GM23338 (cell line): ENCODE measurements around the gene GTF2H1. TPM values are rescaled to one million over a fixed set of nuclear protein-coding genes. Genes with fewer than 3 reads are reported as not detected.

ENCODE experiments used
- ATAC-seq: fragments of 200-7000 bp; cut with Tn5 transposase; 3 replicates; pipeline ENCODE4 v1.9.1; 2020
- DNase-seq: peaks from one replicate; pipeline ENCODE4 v3.0.0-alpha.2; 2015; ENCODE audit warnings: low spot score
- H2AFZ ChIP-seq: fragments of 200-600 bp; sonication (generic); 2 replicates; pipeline ENCODE4 v1.8.0; 2016; ENCODE audit warnings: antibody characterized with exemption, mild to moderate bottlenecking, moderate library complexity
- H3F3A ChIP-seq: fragments of 200-600 bp; sonication (generic); replicated peaks from 2 replicates; pipeline ENCODE4 v1.8.0; 2017; ENCODE audit warnings: antibody characterized with exemption, mixed run types, low read depth
- H3K27ac ChIP-seq: fragments of 200-600 bp; sonication (generic); 2 replicates; pipeline ENCODE4 v1.6.1; 2016; ENCODE audit warnings: low read depth
- H3K27me3 ChIP-seq: fragments of 200-600 bp; sonication (generic); 2 replicates; pipeline ENCODE4 v1.8.0; 2016; ENCODE audit warnings: mild to moderate bottlenecking, mixed run types, moderate library complexity; ENCODE audit not compliant: insufficient read depth
- H3K36me3 ChIP-seq: fragments of 200-600 bp; sonication (generic); 2 replicates; pipeline ENCODE4 v1.8.0; 2016; ENCODE audit warnings: mild to moderate bottlenecking; ENCODE audit not compliant: insufficient read depth
- H3K4me1 ChIP-seq: fragments of 200-600 bp; sonication (generic); 2 replicates; pipeline ENCODE4 v1.8.0; 2016; ENCODE audit warnings: mild to moderate bottlenecking, moderate library complexity; ENCODE audit not compliant: insufficient read depth
- H3K4me2 ChIP-seq: fragments of 200-600 bp; sonication (generic); 2 replicates; pipeline ENCODE4 v1.7.1; 2017; ENCODE audit warnings: mixed run types
- H3K4me3 ChIP-seq: fragments of 200-600 bp; sonication (generic); 2 replicates; pipeline ENCODE4 v1.6.1; 2016; ENCODE audit warnings: mixed run types
- H3K79me2 ChIP-seq: fragments of 200-600 bp; sonication (generic); replicated peaks from 2 replicates; pipeline ENCODE4 v1.8.0; 2017; ENCODE audit warnings: mild to moderate bottlenecking; ENCODE audit not compliant: insufficient read depth
- H3K9me2 ChIP-seq: fragments of 200-600 bp; sonication (generic); 2 replicates; pipeline ENCODE4 v1.8.0; 2017; ENCODE audit not compliant: insufficient read depth
- H4K20me1 ChIP-seq: fragments of 200-600 bp; sonication (generic); replicated peaks from 2 replicates; pipeline ENCODE4 v1.8.0; 2017; ENCODE audit warnings: mild to moderate bottlenecking; ENCODE audit not compliant: insufficient read depth
- H3K27ac Mint-ChIP-seq: 2 replicates; pipeline ENCODE4 v1.8.0; 2020; ENCODE audit warnings: inconsistent platforms, mild to moderate bottlenecking, moderate library complexity, mixed read lengths
- H3K27me3 Mint-ChIP-seq: 3 replicates; pipeline ENCODE4 v1.8.0; 2022; ENCODE audit warnings: low read depth, mild to moderate bottlenecking, moderate library complexity, mixed read lengths, inconsistent platforms; ENCODE audit not compliant: insufficient read depth, poor library complexity
- H3K36me3 Mint-ChIP-seq: 3 replicates; pipeline ENCODE4 v1.8.0; 2021; ENCODE audit warnings: low read depth, mild to moderate bottlenecking, inconsistent platforms, moderate library complexity, mixed read lengths
- H3K4me1 Mint-ChIP-seq: 3 replicates; pipeline ENCODE4 v1.8.0; 2020; ENCODE audit warnings: mild to moderate bottlenecking, inconsistent platforms, mixed read lengths
- H3K4me3 Mint-ChIP-seq: 3 replicates; pipeline ENCODE4 v1.8.0; 2021; ENCODE audit warnings: moderate library complexity, mild to moderate bottlenecking, inconsistent platforms, mixed read lengths
- H3K9me3 Mint-ChIP-seq: 3 replicates; pipeline ENCODE4 v1.8.0; 2020; ENCODE audit warnings: moderate library complexity, mild to moderate bottlenecking, inconsistent platforms, mixed read lengths
- CREB1 ChIP-seq: fragments of 250-450 bp; sonication (Bioruptor Pico); IDR thresholded peaks from 2 replicates; pipeline ENCODE4 v1.5.0; 2020; ENCODE audit warnings: low read depth, mild to moderate bottlenecking, moderate library complexity
- EZH2 ChIP-seq: fragments of 200-600 bp; sonication (generic); IDR thresholded peaks from one replicate; pipeline ENCODE4 v1.8.0; 2017; ENCODE audit warnings: antibody characterized with exemption, mild to moderate bottlenecking, low read depth; ENCODE audit not compliant: unreplicated experiment
- EZH2phosphoT487 ChIP-seq: fragments of 200-600 bp; sonication (generic); IDR thresholded peaks from one replicate; pipeline ENCODE4 v1.8.1; 2018; ENCODE audit warnings: antibody characterized with exemption; ENCODE audit not compliant: unreplicated experiment
- JUNB ChIP-seq: IDR thresholded peaks from one replicate; pipeline ENCODE4 v1.6.1; 2016; ENCODE audit warnings: antibody characterized with exemption; ENCODE audit not compliant: unreplicated experiment
- NANOG ChIP-seq: IDR thresholded peaks from 2 replicates; pipeline ENCODE4 v1.6.1; 2016; ENCODE audit warnings: antibody characterized with exemption, borderline replicate concordance
- POLR2AphosphoS5 ChIP-seq: IDR thresholded peaks from 2 replicates; pipeline ENCODE4 v1.6.1; 2016; ENCODE audit warnings: antibody characterized with exemption, low read depth
- STAT1 ChIP-seq: IDR thresholded peaks from one replicate; pipeline ENCODE4 v1.6.1; 2016; ENCODE audit warnings: antibody characterized with exemption; ENCODE audit not compliant: unreplicated experiment
- ZNF331 ChIP-seq: fragments of 250-450 bp; sonication (Bioruptor Pico); IDR thresholded peaks from 2 replicates; pipeline ENCODE4 v1.5.0; 2020; ENCODE audit warnings: low read depth, mild to moderate bottlenecking, moderate library complexity
- polyA plus RNA-seq: library from polyadenylated mRNA; unstranded; fragments of >200 nt; fragmentation: Nextera tagmentation; extraction: Ambion mirVana; gene quantifications from 2 replicates; pipeline ENCODE4 v1.2.1, GENCODE V29; 2016
- total RNA-seq: library from RNA; depleted of rRNA; stranded (reverse); fragments of >200 nt; shearing (Covaris generic); gene quantifications from 2 replicates; pipeline ENCODE4 v1.2.3, GENCODE V29; 2014
- TF ChIP-seq, protein P1 (sequence below): IDR thresholded peaks from one replicate; pipeline ENCODE4 v1.6.1; 2018; ENCODE audit warnings: antibody characterized with exemption; ENCODE audit not compliant: unreplicated experiment
- TF ChIP-seq, protein P2 (sequence below), 2 experiments: fragments of 200-600 bp in 1 of 2; sonication (generic) in 1 of 2; conservative IDR thresholded peaks; 2 replicates each; pipeline versions ENCODE4 v1.5.1 to v1.6.1; 2016 to 2017; ENCODE audit warnings: antibody characterized with exemption in 2 of 2, low read depth in 2 of 2, mild to moderate bottlenecking in 2 of 2, moderate library complexity in 1 of 2
- TF ChIP-seq, protein P3 (sequence below): fragments of 250-450 bp; sonication (Bioruptor Pico); IDR thresholded peaks from 2 replicates; pipeline ENCODE4 v1.5.0; 2020; ENCODE audit warnings: mild to moderate bottlenecking, moderate library complexity
- TF ChIP-seq, protein P4 (sequence below): IDR thresholded peaks from 2 replicates; pipeline ENCODE4 v1.6.1; 2016; ENCODE audit warnings: antibody characterized with exemption

GTF2H1 gene
- total and polyA plus RNA-seq, 2 experiments from 2014 or later: 16.5 to 43.6 TPM

DNA sequence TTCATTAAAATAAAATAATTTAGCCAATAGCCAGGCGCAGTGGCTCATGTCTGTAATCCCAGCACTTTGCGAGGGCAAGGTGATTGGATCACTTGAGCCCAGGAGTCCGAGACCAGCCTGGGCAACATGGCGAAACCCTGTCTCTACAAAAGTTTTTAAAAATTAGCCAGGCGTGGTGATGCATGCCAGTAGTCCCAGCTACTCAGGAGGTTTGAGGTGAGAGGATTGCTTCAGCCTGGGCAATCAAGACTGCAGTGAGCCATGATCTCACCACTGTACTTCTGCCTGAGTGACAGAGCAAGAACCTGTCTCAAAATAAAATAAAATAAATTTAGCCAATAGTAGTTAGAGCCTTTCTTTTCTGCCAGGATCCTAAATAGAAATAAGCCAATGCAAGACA is 12.7 kb upstream of the GTF2H1 start:
- Histone ChIP-seq H3K4me2 (no peak overlapping the region), H3K36me3 (peaks cover 46% of the 10 kb centered on the region), H2AFZ (no peak overlapping the region), H3K4me1 (no peaks in the 10 kb centered on the region), H3K4me3 (no peak overlapping the region), H3F3A (no peaks in the 10 kb centered on the region), H3K9me2 (no peaks in the 10 kb centered on the region), H3K27me3 (no peaks in the 10 kb centered on the region), H4K20me1 (no peaks in the 10 kb centered on the region; the same call in none of the 2 replicates), H3K27ac (no peak overlapping the region), H3K79me2 (peaks cover 23% of the 10 kb centered on the region)
- no peak for TF ChIP-seq JUNB
- no peak for TF ChIP-seq STAT1
- TF ChIP-seq, protein P1, sequence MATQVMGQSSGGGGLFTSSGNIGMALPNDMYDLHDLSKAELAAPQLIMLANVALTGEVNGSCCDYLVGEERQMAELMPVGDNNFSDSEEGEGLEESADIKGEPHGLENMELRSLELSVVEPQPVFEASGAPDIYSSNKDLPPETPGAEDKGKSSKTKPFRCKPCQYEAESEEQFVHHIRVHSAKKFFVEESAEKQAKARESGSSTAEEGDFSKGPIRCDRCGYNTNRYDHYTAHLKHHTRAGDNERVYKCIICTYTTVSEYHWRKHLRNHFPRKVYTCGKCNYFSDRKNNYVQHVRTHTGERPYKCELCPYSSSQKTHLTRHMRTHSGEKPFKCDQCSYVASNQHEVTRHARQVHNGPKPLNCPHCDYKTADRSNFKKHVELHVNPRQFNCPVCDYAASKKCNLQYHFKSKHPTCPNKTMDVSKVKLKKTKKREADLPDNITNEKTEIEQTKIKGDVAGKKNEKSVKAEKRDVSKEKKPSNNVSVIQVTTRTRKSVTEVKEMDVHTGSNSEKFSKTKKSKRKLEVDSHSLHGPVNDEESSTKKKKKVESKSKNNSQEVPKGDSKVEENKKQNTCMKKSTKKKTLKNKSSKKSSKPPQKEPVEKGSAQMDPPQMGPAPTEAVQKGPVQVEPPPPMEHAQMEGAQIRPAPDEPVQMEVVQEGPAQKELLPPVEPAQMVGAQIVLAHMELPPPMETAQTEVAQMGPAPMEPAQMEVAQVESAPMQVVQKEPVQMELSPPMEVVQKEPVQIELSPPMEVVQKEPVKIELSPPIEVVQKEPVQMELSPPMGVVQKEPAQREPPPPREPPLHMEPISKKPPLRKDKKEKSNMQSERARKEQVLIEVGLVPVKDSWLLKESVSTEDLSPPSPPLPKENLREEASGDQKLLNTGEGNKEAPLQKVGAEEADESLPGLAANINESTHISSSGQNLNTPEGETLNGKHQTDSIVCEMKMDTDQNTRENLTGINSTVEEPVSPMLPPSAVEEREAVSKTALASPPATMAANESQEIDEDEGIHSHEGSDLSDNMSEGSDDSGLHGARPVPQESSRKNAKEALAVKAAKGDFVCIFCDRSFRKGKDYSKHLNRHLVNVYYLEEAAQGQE: no peak
- TF ChIP-seq, protein P2, sequence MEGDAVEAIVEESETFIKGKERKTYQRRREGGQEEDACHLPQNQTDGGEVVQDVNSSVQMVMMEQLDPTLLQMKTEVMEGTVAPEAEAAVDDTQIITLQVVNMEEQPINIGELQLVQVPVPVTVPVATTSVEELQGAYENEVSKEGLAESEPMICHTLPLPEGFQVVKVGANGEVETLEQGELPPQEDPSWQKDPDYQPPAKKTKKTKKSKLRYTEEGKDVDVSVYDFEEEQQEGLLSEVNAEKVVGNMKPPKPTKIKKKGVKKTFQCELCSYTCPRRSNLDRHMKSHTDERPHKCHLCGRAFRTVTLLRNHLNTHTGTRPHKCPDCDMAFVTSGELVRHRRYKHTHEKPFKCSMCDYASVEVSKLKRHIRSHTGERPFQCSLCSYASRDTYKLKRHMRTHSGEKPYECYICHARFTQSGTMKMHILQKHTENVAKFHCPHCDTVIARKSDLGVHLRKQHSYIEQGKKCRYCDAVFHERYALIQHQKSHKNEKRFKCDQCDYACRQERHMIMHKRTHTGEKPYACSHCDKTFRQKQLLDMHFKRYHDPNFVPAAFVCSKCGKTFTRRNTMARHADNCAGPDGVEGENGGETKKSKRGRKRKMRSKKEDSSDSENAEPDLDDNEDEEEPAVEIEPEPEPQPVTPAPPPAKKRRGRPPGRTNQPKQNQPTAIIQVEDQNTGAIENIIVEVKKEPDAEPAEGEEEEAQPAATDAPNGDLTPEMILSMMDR (conservative IDR thresholded peaks at IDR 0.05; ENCODE audit: low read depth in 2 of 2): no peak
- no peak for TF ChIP-seq NANOG
- no peak for TF ChIP-seq POLR2AphosphoS5
- TF ChIP-seq EZH2phosphoT487: no peak
- TF ChIP-seq EZH2: no peak
- TF ChIP-seq, protein P3, sequence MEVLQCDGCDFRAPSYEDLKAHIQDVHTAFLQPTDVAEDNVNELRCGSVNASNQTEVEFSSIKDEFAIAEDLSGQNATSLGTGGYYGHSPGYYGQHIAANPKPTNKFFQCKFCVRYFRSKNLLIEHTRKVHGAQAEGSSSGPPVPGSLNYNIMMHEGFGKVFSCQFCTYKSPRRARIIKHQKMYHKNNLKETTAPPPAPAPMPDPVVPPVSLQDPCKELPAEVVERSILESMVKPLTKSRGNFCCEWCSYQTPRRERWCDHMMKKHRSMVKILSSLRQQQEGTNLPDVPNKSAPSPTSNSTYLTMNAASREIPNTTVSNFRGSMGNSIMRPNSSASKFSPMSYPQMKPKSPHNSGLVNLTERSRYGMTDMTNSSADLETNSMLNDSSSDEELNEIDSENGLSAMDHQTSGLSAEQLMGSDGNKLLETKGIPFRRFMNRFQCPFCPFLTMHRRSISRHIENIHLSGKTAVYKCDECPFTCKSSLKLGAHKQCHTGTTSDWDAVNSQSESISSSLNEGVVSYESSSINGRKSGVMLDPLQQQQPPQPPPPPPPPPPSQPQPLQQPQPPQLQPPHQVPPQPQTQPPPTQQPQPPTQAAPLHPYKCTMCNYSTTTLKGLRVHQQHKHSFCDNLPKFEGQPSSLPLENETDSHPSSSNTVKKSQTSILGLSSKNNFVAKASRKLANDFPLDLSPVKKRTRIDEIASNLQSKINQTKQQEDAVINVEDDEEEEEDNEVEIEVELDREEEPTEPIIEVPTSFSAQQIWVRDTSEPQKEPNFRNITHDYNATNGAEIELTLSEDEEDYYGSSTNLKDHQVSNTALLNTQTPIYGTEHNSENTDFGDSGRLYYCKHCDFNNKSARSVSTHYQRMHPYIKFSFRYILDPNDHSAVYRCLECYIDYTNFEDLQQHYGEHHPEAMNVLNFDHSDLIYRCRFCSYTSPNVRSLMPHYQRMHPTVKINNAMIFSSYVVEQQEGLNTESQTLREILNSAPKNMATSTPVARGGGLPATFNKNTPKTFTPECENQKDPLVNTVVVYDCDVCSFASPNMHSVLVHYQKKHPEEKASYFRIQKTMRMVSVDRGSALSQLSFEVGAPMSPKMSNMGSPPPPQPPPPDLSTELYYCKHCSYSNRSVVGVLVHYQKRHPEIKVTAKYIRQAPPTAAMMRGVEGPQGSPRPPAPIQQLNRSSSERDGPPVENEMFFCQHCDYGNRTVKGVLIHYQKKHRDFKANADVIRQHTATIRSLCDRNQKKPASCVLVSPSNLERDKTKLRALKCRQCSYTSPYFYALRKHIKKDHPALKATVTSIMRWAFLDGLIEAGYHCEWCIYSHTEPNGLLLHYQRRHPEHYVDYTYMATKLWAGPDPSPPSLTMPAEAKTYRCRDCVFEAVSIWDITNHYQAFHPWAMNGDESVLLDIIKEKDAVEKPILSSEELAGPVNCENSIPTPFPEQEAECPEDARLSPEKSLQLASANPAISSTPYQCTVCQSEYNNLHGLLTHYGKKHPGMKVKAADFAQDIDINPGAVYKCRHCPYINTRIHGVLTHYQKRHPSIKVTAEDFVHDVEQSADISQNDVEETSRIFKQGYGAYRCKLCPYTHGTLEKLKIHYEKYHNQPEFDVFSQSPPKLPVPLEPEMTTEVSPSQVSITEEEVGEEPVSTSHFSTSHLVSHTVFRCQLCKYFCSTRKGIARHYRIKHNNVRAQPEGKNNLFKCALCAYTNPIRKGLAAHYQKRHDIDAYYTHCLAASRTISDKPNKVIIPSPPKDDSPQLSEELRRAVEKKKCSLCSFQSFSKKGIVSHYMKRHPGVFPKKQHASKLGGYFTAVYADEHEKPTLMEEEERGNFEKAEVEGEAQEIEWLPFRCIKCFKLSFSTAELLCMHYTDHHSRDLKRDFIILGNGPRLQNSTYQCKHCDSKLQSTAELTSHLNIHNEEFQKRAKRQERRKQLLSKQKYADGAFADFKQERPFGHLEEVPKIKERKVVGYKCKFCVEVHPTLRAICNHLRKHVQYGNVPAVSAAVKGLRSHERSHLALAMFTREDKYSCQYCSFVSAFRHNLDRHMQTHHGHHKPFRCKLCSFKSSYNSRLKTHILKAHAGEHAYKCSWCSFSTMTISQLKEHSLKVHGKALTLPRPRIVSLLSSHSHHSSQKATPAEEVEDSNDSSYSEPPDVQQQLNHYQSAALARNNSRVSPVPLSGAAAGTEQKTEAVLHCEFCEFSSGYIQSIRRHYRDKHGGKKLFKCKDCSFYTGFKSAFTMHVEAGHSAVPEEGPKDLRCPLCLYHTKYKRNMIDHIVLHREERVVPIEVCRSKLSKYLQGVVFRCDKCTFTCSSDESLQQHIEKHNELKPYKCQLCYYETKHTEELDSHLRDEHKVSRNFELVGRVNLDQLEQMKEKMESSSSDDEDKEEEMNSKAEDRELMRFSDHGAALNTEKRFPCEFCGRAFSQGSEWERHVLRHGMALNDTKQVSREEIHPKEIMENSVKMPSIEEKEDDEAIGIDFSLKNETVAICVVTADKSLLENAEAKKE (CRISPR knock-in tag): no peak
- TF ChIP-seq, protein P4, sequence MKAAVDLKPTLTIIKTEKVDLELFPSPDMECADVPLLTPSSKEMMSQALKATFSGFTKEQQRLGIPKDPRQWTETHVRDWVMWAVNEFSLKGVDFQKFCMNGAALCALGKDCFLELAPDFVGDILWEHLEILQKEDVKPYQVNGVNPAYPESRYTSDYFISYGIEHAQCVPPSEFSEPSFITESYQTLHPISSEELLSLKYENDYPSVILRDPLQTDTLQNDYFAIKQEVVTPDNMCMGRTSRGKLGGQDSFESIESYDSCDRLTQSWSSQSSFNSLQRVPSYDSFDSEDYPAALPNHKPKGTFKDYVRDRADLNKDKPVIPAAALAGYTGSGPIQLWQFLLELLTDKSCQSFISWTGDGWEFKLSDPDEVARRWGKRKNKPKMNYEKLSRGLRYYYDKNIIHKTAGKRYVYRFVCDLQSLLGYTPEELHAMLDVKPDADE: no peak
- TF ChIP-seq CREB1 (CRISPR knock-in tag): no peak
- TF ChIP-seq ZNF331 (CRISPR knock-in tag): no peak
- H3K36me3 Mint-ChIP-seq: peaks cover 50% of the 10 kb centered on the region
- no peaks in the 10 kb centered on the region for H3K4me1 Mint-ChIP-seq
- no peak overlapping the region for H3K27ac Mint-ChIP-seq
- ATAC-seq (no peak), DNase-seq (no peak)
- no peaks in the 10 kb centered on the region for H3K27me3 Mint-ChIP-seq
- no peak overlapping the region for H3K4me3 Mint-ChIP-seq
- H3K9me3 Mint-ChIP-seq: no peaks in the 10 kb centered on the region
